Naive B cell (primary cell): ENCODE measurements around the gene SPAG6. TPM values are rescaled to one million over a fixed set of nuclear protein-coding genes. Genes with fewer than 3 reads are reported as not detected.
"Not testable (repeated sequence)": the region's sequence is repeated elsewhere in the genome, so short reads cannot be mapped to it uniquely, and the experiment has no call there.

Experiments used
- ATAC-seq, 2 donors: fragments of 150-1000 bp; cut with Tn5 transposase; 2 replicates each; pipeline ENCODE4 v1.10.0; 2021; ENCODE audit warnings: low read depth in 2 of 2, mild to moderate bottlenecking in 2 of 2, moderate library complexity in 2 of 2
- DNase-seq: peaks from one replicate; pipeline ENCODE4 v3.0.0; 2022
- H3K27ac Mint-ChIP-seq, 6 donors: one replicate each; pipeline ENCODE4 v1.8.0; 2020 to 2022; ENCODE audit warnings: mild to moderate bottlenecking in 6 of 6, mixed read lengths in 6 of 6, moderate library complexity in 5 of 6, inconsistent platforms in 2 of 6
- H3K27me3 Mint-ChIP-seq, 3 donors: one replicate each; pipeline ENCODE4 v1.8.0; 2021 to 2022; ENCODE audit warnings: mixed read lengths in 3 of 3, mild to moderate bottlenecking in 1 of 3
- H3K36me3 Mint-ChIP-seq, 2 donors: one replicate each; pipeline ENCODE4 v1.8.0; 2020 to 2022; ENCODE audit warnings: mixed read lengths in 2 of 2, inconsistent platforms in 1 of 2, mild to moderate bottlenecking in 1 of 2
- H3K4me1 Mint-ChIP-seq, 3 donors: one replicate each; pipeline ENCODE4 v1.8.0; 2020 to 2022; ENCODE audit warnings: mixed read lengths in 3 of 3, inconsistent platforms in 1 of 3, mild to moderate bottlenecking in 1 of 3, moderate library complexity in 1 of 3
- H3K4me3 Mint-ChIP-seq, 8 donors: one replicate each; pipeline ENCODE4 v1.8.0; 2020 to 2022; ENCODE audit warnings: mild to moderate bottlenecking in 8 of 8, mixed read lengths in 8 of 8, moderate library complexity in 8 of 8, inconsistent platforms in 2 of 8
- H3K9me3 Mint-ChIP-seq, 7 donors: one replicate each; pipeline ENCODE4 v1.8.0; 2020 to 2022; ENCODE audit warnings: mixed read lengths in 7 of 7, mild to moderate bottlenecking in 5 of 7, inconsistent platforms in 2 of 7, moderate library complexity in 1 of 7
- polyA plus RNA-seq, 6 donors: library from polyadenylated mRNA; unstranded; fragments of 300-500 nt; fragmentation: Illumina TruSeq; gene quantifications; one replicate each; pipeline ENCODE4 v1.2.3, GENCODE V29; 2021; ENCODE audit warnings: low read depth in 6 of 6

SPAG6 gene
- polyA plus RNA-seq, 6 donors from 2014 or later = not detected

- no peaks in the 10 kb centered on the region for H3K27me3 Mint-ChIP-seq
- H3K4me1 Mint-ChIP-seq = peaks cover 17 to 25% (median 22%) of the 10 kb centered on the region in 3 donors
- DNase-seq = no peak
- no peaks in the 10 kb centered on the region for H3K36me3 Mint-ChIP-seq
- peak in 1 of 2 donors; percentile 56 for ATAC-seq
- no peak overlapping the region for H3K4me3 Mint-ChIP-seq
- H3K9me3 Mint-ChIP-seq = no peaks in the 10 kb centered on the region
- H3K27ac Mint-ChIP-seq = no peak overlapping the region
Observed at GRCh38 chr10:22374489-22375126, 29.3 kb downstream of the SPAG6 start.

DNA sequence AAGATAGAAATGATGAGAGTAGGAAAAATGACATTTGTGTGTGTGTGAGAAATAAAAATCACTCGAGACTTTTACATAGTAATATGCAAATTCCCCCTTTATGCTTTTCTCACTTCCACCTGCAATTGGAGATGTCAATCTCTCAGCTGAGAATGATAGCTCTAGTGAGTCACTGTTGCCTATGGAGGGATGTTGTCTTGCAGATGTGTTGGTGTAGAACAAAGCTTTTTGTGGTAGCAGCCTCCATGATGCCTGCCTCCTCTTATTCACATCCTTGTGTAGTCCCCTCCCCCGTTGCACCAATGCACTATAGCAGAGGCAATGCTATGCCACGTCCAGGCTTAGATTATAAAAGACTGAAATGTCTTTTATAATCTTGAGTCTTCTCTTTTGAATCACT, 33.8 kb downstream of the SPAG6 start:
- Mint-ChIP-seq H3K4me1 (peaks cover 16 to 21% (median 17%) of the 10 kb centered on the region in 3 donors), H3K27ac (peak overlapping the region in 1 of 6 donors; percentile 83), H3K27me3 (peaks cover 0 to 4% (median 0%) of the 10 kb centered on the region in 3 donors), H3K36me3 (no peaks in the 10 kb centered on the region), H3K9me3 (no peaks in the 10 kb centered on the region), H3K4me3 (no peak overlapping the region)
- DNase-seq = no peak
- ATAC-seq = no peak

DNA sequence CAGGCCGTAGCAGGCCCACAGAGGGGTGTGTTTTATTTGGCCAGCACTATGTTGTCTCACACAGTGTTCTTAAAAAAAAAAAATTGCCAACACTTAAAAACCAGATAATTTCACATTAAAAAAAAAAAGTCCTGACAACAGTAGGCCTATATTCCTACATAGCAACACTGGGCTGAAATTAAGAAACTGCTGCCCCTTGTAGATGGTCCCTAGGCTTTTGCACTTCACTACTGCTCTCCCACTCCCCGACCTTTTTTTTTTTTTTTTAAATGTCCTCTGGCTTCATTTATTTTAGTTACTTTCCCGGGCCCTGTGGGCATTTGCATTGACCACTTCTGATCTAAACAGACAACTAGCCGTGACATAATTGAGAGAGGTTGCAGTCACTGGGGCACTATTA, 36.0 kb downstream of the SPAG6 start:
- ATAC-seq (no peak), DNase-seq (no peak)
- Mint-ChIP-seq H3K4me3 (no peak overlapping the region), H3K27ac (no peak overlapping the region), H3K9me3 (no peaks in the 10 kb centered on the region), H3K27me3 (peaks cover 0 to 5% (median 0%) of the 10 kb centered on the region in 3 donors), H3K4me1 (peaks cover 7 to 14% (median 8%) of the 10 kb centered on the region in 3 donors), H3K36me3 (no peaks in the 10 kb centered on the region)

DNA sequence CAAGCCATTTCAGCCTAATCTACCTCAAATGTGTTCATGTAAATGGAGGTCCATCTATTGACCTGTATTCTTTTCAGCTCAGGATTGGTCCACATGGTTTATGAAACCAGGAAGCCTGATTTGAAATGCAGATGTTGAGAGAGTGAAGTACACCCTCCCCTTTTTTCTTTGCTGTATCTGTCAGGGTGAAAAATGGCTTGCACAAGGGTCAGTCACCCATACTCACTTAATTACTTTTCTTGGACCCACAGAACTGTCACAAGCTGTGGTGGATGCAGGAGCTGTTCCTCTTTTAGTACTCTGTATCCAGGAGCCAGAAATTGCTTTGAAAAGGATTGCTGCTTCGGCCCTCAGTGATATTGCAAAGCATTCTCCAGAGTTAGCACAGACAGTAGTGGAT, 41.2 kb downstream of the SPAG6 start:
- DNase-seq (no peak), ATAC-seq (no peak)
- H3K36me3 Mint-ChIP-seq = peaks cover 0 to 1% of the 10 kb centered on the region in 2 donors
- H3K9me3 Mint-ChIP-seq = no peaks in the 10 kb centered on the region
- H3K4me3 Mint-ChIP-seq = no peak overlapping the region
- H3K4me1 Mint-ChIP-seq = no peaks in the 10 kb centered on the region
- H3K27ac Mint-ChIP-seq = no peak overlapping the region
- peaks cover 0 to 5% (median 0%) of the 10 kb centered on the region in 3 donors for H3K27me3 Mint-ChIP-seq

DNA sequence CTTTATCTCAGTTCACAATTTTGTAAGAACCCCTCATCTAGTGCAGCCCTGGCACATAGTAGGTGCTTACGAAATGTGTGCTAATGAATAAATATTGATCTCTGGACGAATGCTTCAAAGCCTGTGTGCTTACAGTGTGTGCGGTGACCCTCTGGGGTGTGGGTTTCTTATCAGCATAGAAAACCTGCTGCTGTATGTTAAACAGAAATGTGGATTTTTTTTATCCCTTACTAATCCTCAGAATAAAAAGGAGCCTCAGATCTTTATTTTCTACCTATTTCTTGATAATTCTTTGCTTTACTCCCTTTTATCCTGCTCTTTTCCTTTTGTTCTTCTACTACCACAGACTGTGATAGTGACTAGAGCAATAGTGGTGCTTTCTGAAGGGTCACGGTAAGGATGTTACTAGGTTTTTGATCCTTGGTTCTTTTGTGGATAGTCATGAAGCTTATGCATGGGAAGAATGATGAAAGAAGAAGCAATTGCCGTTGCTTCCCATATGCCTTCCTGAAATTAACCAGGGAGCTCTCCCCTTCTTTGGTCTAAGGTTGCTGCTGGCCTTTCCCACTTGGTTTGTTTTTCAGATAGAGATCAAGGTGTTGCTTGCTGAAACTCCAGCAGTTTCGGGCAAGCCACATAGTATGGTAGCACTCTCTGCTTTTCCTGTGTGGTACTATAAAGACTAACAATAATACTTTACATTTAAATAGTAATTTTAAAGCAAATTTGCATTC, 44.7 kb downstream of the SPAG6 start:
- Mint-ChIP-seq H3K27me3 (no peaks in the 10 kb centered on the region), H3K9me3 (no peaks in the 10 kb centered on the region), H3K36me3 (peaks cover 0 to 4% of the 10 kb centered on the region in 2 donors), H3K4me3 (no peak overlapping the region), H3K27ac (peak overlapping the region in 1 of 6 donors; percentile 20), H3K4me1 (no peaks in the 10 kb centered on the region)
- ATAC-seq = no peak
- no peak for DNase-seq

DNA sequence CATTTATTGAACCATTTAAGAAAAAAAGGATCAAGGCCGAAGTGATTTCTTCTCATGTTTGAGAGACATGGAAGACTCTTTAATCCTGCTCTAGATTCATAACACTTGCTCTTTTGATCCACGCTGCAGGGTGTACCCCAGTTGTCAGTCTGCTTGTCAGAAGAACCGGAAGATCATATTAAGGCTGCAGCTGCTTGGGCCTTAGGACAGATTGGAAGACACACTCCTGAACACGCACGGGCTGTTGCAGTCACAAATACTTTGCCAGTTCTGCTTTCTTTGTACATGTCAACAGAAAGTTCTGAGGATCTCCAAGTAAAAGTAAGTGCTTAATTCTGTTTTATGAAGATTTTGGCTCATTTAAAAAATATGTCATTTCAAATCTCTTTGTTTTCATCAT, 46.3 kb downstream of the SPAG6 start:
- H3K9me3 Mint-ChIP-seq = peaks cover 0 to 1% (median 0%) of the 10 kb centered on the region in 7 donors
- no peak overlapping the region for H3K27ac Mint-ChIP-seq
- H3K36me3 Mint-ChIP-seq = peaks cover 0 to 4% of the 10 kb centered on the region in 2 donors
- no peaks in the 10 kb centered on the region for H3K4me1 Mint-ChIP-seq
- peaks cover 0 to 8% (median 0%) of the 10 kb centered on the region in 3 donors for H3K27me3 Mint-ChIP-seq
- H3K4me3 Mint-ChIP-seq = no peak overlapping the region
- ATAC-seq (no peak), DNase-seq (no peak)

- H3K27ac Mint-ChIP-seq, H3K4me3 Mint-ChIP-seq, H3K4me1 Mint-ChIP-seq, H3K9me3 Mint-ChIP-seq, H3K36me3 Mint-ChIP-seq, ATAC-seq, H3K27me3 Mint-ChIP-seq, DNase-seq: not testable (repeated sequence)
Observed at GRCh38 chr10:22396195-22396594, 50.9 kb downstream of the SPAG6 start.

- H3K36me3 Mint-ChIP-seq, H3K27ac Mint-ChIP-seq, H3K4me3 Mint-ChIP-seq, ATAC-seq, H3K4me1 Mint-ChIP-seq, DNase-seq: not testable (repeated sequence)
- H3K27me3 Mint-ChIP-seq = peaks cover 14 to 33% (median 21%) of the 10 kb centered on the region in 3 donors
- peaks cover 0 to 11% (median 4%) of the 10 kb centered on the region in 7 donors for H3K9me3 Mint-ChIP-seq
Observed at GRCh38 chr10:22406916-22407315, 61.6 kb downstream of the SPAG6 start.

GRCh38 chr10:22410394-22410793, 65.1 kb downstream of the SPAG6 start:
- DNase-seq (no peak), ATAC-seq (no peak)
- Mint-ChIP-seq H3K4me1 (no peaks in the 10 kb centered on the region), H3K27ac (peak overlapping the region in 1 of 6 donors; percentile 15), H3K9me3 (peaks cover 0 to 10% (median 4%) of the 10 kb centered on the region in 7 donors), H3K27me3 (peaks cover 17 to 28% (median 21%) of the 10 kb centered on the region in 3 donors), H3K4me3 (no peak overlapping the region), H3K36me3 (no peaks in the 10 kb centered on the region)

- no peak overlapping the region for H3K4me3 Mint-ChIP-seq
- DNase-seq (no peak), ATAC-seq (no peak)
- H3K27me3 Mint-ChIP-seq = peaks cover 17 to 26% (median 21%) of the 10 kb centered on the region in 3 donors
- H3K27ac Mint-ChIP-seq = no peak overlapping the region
- no peaks in the 10 kb centered on the region for H3K36me3 Mint-ChIP-seq
- H3K9me3 Mint-ChIP-seq = peaks cover 0 to 9% (median 4%) of the 10 kb centered on the region in 7 donors
- H3K4me1 Mint-ChIP-seq = no peaks in the 10 kb centered on the region
Observed at GRCh38 chr10:22410846-22411245, 65.5 kb downstream of the SPAG6 start.

- no peaks in the 10 kb centered on the region for H3K4me1 Mint-ChIP-seq
- H3K27me3 Mint-ChIP-seq = peaks cover 12 to 17% (median 15%) of the 10 kb centered on the region in 3 donors
- no peaks in the 10 kb centered on the region for H3K36me3 Mint-ChIP-seq
- no peaks in the 10 kb centered on the region for H3K9me3 Mint-ChIP-seq
- no peak overlapping the region for H3K27ac Mint-ChIP-seq
- H3K4me3 Mint-ChIP-seq = no peak overlapping the region
- ATAC-seq (no peak), DNase-seq (no peak)
Observed at GRCh38 chr10:22414146-22414545, 68.8 kb downstream of the SPAG6 start.

GRCh38 chr10:22415072-22415471, 69.8 kb downstream of the SPAG6 start:
- no peak for ATAC-seq
- no peaks in the 10 kb centered on the region for H3K4me1 Mint-ChIP-seq
- no peak overlapping the region for H3K4me3 Mint-ChIP-seq
- no peaks in the 10 kb centered on the region for H3K9me3 Mint-ChIP-seq
- peaks cover 7 to 13% (median 11%) of the 10 kb centered on the region in 3 donors for H3K27me3 Mint-ChIP-seq
- no peak for DNase-seq
- H3K27ac Mint-ChIP-seq = no peak overlapping the region
- H3K36me3 Mint-ChIP-seq = no peaks in the 10 kb centered on the region

- Mint-ChIP-seq H3K9me3 (no peaks in the 10 kb centered on the region), H3K36me3 (no peaks in the 10 kb centered on the region), H3K27ac (peak overlapping the region in 1 of 6 donors; percentile 4), H3K27me3 (peaks cover 0 to 3% (median 0%) of the 10 kb centered on the region in 3 donors), H3K4me3 (no peak overlapping the region), H3K4me1 (no peaks in the 10 kb centered on the region)
- DNase-seq (no peak), ATAC-seq (no peak)
Observed at GRCh38 chr10:22417736-22418268, 72.5 kb downstream of the SPAG6 start.
